GM12891 (cell line): ENCODE data around the gene POLA1.

ENCODE experiments used
- POLR2A ChIP-seq: IDR thresholded peaks from 2 replicates; pipeline ENCODE4 v1.6.1; 2011; ENCODE audit warnings: low read depth, low read length, control low read depth
- POLR2AphosphoS5 ChIP-seq: IDR thresholded peaks from 2 replicates; pipeline ENCODE4 v1.6.1; 2011; ENCODE audit warnings: low read depth, low read length, control low read depth
- POU2F2 ChIP-seq: IDR thresholded peaks from 2 replicates; pipeline ENCODE4 v1.6.1; 2011; ENCODE audit warnings: low read depth, mild to moderate bottlenecking, control low read depth, low read length, moderate library complexity
- SPI1 ChIP-seq: IDR thresholded peaks from 2 replicates; pipeline ENCODE4 v1.6.1; 2011; ENCODE audit warnings: low read depth, low read length, control low read depth
- TAF1 ChIP-seq: IDR thresholded peaks from 2 replicates; pipeline ENCODE4 v1.6.1; 2011; ENCODE audit warnings: low read depth, low read length, control low read depth

- TF ChIP-seq POLR2AphosphoS5 (no peak), TAF1 (no peak), SPI1 (no peak), POLR2A (no peak), POU2F2 (no peak)
Measured at GRCh38 chrX:24846550-24847150, 152.9 kb downstream of the POLA1 start.
